Ishikawa (cell line): ENCODE results near the gene SDR9C7.

Source experiments
- EGR1 ChIP-seq: IDR thresholded peaks from 2 replicates; pipeline ENCODE4 v1.6.1; 2012
- RAD21 ChIP-seq: IDR thresholded peaks from 2 replicates; pipeline ENCODE4 v1.6.1; 2012; ENCODE audit warnings: low read depth
- REST ChIP-seq: IDR thresholded peaks from 2 replicates; pipeline ENCODE4 v1.6.1; 2012; ENCODE audit warnings: low read depth, mild to moderate bottlenecking

GRCh38 chr12:56930241-56930640 lies 4.0 kb downstream of the SDR9C7 start:
- TF ChIP-seq RAD21 (no peak), REST (no peak), EGR1 (no peak)
